Globus pallidus (tissue), 1 donor: ENCODE measurements around the gene POLDIP3.

Experiments used
- DNase-seq: peaks from one replicate; pipeline ENCODE4 v3.0.0-alpha.2; 2015; ENCODE audit warnings: low spot score

Gene POLDIP3

GRCh38 chr22:42642806-42643633 is 28.3 kb upstream of the POLDIP3 start:
- DNase-seq = no peak

GRCh38 chr22:42641801-42642413 is 27.2 kb upstream of the POLDIP3 start:
- no peak for DNase-seq

- DNase-seq = no peak
These were observed 25.0 kb upstream of the POLDIP3 start for GRCh38 chr22:42639541-42640241.

- no peak for DNase-seq
These were observed 22.9 kb upstream of the POLDIP3 start for GRCh38 chr22:42637555-42637954.

GRCh38 chr22:42636506-42636905 is 21.8 kb upstream of the POLDIP3 start:
- no peak for DNase-seq

GRCh38 chr22:42635531-42635930 is 20.8 kb upstream of the POLDIP3 start:
- no peak for DNase-seq

GRCh38 chr22:42633013-42633412 is 18.3 kb upstream of the POLDIP3 start:
- no peak for DNase-seq

GRCh38 chr22:42632096-42632495 is 17.4 kb upstream of the POLDIP3 start:
- no peak for DNase-seq

- no peak for DNase-seq
These were observed 16.4 kb upstream of the POLDIP3 start for GRCh38 chr22:42630901-42631602.

GRCh38 chr22:42630211-42630610 is 15.5 kb upstream of the POLDIP3 start:
- DNase-seq = no peak

- DNase-seq = no peak
These were observed 13.3 kb upstream of the POLDIP3 start for GRCh38 chr22:42627981-42628380.

GRCh38 chr22:42626951-42627625 is 12.4 kb upstream of the POLDIP3 start:
- DNase-seq = no peak

- DNase-seq = no peak
These were observed 11.7 kb upstream of the POLDIP3 start for GRCh38 chr22:42626431-42626830.

- DNase-seq = no peak
These were observed 10.7 kb upstream of the POLDIP3 start for GRCh38 chr22:42625416-42625815.

- DNase-seq = no peak
These were observed 9.9 kb upstream of the POLDIP3 start for GRCh38 chr22:42624551-42625106.

- no peak for DNase-seq
These were observed 9.2 kb upstream of the POLDIP3 start for GRCh38 chr22:42623756-42624441.

GRCh38 chr22:42623301-42623751 is 8.6 kb upstream of the POLDIP3 start:
- no peak for DNase-seq

GRCh38 chr22:42622061-42622710 is 7.5 kb upstream of the POLDIP3 start:
- no peak for DNase-seq

- DNase-seq = no peak
These were observed 6.9 kb upstream of the POLDIP3 start for GRCh38 chr22:42621505-42622002.

- no peak for DNase-seq
These were observed 5.4 kb upstream of the POLDIP3 start for GRCh38 chr22:42620084-42620483.
